HG03103 (cell line): ENCODE data around the gene DUSP1.
A peak's percentile ranks its signal among the peaks of the same experiment; 100 is the strongest.

Source experiments
- ATAC-seq: cut with Tn5 transposase; IDR thresholded peaks from one replicate; pipeline ENCODE4 v1.9.1; 2021; ENCODE audit warnings: low read depth; ENCODE audit not compliant: unreplicated experiment

The DUSP1 gene

GRCh38 chr5:172765766-172766286 is 5.2 kb downstream of the DUSP1 start:
- no peak for ATAC-seq

DNA sequence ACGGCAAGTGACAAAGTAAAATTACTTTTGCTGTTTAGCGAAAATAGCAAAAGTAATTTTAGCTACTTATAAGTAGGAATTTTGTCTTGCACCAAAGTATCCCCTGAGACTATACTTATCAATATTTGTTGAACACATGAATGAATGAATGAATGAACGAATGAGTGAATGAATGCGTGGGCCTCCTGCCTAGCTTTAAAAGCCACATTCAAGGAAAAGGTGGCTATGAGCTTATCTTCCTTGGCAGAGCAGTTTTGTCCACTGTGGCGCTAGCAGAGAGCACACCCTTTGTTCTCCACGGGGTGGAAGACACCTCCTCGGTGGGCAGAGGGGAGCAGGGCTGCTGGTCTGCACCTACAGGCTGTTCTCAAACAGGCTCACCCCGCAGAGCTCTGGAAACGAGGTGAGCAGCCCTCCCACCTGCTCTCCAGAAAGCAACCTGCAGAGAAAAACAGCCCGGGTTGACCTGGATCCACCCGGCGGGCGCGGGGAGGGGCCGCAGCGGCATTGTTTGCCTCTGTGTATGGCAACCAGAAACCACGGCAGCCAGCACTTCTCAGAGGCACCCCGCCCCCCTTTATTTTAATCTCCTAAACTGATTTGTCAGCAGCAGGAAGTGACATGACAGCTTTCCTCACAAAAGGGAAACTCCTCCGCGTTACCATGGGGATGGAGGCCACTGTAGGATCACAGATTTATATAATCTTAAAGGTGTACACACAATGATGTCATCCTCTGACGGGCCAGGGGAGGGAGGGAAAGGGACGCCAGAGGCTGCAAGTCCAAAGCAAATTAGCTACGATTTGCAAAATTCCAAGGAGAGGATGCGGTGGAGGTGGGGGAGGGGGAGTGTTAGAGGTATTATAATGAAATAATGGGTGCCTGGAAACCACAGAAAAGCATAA is 5.9 kb downstream of the DUSP1 start:
- peak; percentile 88 for ATAC-seq

DNA sequence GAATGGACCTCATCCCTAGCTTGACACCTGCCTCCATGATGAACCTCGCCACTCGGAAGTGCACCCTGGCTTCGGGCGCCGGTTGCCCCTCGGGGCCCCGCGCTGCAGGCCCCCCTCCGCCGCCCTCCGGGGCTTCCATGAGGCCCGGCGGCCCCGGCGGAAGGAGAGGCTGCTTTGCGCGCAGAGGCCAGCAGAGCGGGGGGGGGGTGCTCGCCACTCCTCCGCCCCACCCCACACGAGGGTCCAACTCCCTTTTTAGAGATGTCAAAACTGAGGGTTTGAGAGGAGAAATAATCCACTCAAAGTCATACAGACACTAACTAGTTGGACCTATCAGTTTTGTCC is 7.9 kb downstream of the DUSP1 start:
- ATAC-seq = no peak

GRCh38 chr5:172762214-172763119 is 8.5 kb downstream of the DUSP1 start:
- ATAC-seq = no peak

- no peak for ATAC-seq
Measured at GRCh38 chr5:172760959-172761358, 10.0 kb downstream of the DUSP1 start.

GRCh38 chr5:172760136-172760535 is 10.9 kb downstream of the DUSP1 start:
- ATAC-seq = no peak

GRCh38 chr5:172758834-172759149 is 12.2 kb downstream of the DUSP1 start:
- no peak for ATAC-seq

GRCh38 chr5:172758077-172758833 is 12.7 kb downstream of the DUSP1 start:
- ATAC-seq = no peak

DNA sequence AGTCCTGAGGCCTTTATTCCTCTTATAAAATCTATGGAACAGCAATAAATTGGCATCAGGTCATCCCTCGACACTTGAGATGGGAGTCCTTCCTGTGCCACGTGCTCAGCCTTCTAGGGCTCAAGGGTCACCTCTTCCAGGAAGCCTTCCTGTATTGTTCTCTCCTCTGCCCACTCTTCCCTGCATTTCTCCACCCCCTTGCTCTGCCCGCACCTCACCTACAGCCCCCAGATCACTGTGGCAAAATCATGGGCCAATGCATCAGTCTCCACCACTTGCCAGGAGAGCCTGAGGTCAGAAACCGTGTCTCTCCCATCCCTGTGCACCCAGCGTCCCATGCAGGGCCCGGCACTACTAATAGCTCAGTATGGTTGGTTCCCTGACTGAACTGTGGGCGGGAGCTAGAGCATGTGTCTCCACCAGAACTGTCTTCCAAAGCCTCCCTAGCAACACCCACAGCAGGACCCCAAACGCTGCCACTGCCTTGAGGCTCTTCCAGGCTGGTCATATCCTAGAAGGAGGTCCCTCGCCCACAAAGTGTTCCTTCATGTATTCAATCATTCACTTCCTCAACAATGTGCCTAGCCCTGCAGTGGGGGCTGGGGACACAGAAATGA is 13.5 kb downstream of the DUSP1 start:
- no peak for ATAC-seq

- no peak for ATAC-seq
Measured at GRCh38 chr5:172756764-172757393, 14.1 kb downstream of the DUSP1 start.

GRCh38 chr5:172754596-172755356 is 16.2 kb downstream of the DUSP1 start:
- no peak for ATAC-seq

DNA sequence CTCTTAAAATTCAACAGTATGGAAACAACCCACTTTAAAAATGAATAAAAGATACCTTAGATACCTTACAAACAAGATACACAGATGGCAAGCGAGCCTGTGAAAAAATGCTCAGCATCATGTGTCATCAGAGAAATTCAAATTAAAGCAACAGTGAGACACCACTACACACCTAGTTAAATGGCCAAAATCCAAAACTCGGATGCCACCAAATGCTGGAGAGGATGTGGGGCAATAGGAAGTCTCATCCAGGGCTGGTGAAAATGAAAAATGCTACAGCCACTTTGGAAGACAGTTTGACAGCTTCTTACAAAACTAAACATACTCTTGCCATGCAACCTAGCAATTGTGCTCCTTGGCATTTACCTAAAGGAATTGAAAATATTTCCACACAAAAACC is 17.9 kb downstream of the DUSP1 start:
- no peak for ATAC-seq

- no peak for ATAC-seq
Measured at GRCh38 chr5:172751761-172752510, 19.1 kb downstream of the DUSP1 start.

DNA sequence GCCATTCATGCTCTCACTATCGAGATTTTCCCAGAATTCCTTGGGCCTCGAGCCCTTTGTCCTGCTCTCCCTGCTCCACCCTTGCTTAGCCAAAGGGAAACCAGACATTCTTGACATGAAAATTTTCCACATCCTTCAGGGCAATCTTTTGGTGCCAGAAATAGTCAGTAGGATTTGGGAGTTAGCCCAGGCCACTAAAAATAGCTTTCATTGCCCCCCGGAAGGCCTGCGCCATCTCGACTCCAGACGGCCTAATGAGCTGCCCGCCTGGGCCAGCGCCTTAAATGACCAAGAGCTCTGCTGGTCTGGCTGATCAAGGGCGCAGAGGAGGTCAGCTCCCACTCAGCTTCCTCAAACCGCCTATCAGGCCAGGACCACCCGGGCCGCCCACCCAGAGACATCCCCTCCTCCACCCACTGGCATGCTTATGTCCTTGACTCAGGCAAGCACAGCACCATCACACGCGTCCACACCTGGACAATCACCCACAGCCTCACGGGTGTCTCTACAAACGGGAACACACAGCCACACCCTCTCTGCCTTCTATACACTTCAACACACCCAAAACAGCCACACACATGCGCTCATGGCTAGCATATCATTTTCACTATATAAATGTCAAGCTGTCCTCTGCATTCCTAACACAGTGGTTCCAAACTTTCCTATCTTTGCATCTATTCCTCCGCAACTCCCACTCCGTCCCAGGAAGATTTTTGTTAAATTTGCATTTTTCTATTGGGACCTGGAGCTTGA is 20.9 kb downstream of the DUSP1 start:
- ATAC-seq = no peak

DNA sequence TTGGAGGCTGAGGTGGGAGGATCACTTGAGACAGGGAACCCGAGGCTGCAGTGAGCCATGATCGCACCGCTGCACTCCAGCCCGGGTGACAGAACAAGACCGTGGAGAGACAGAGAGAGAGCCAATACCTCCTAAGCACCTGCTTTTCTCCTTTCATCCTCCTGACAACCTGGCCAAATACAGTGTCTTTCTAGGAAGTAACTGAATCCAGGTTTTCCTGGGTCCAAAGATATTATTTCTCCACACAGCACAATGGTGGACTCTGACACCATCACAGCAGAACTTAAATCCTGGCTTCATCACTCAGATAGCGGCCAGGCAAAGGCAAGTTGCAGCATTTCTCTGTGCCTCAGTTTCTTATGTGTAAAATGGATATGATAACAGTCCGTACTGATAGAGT is 21.9 kb downstream of the DUSP1 start:
- no peak for ATAC-seq

- no peak for ATAC-seq
Measured at GRCh38 chr5:172748341-172748843, 22.6 kb downstream of the DUSP1 start.

GRCh38 chr5:172747471-172747870 is 23.5 kb downstream of the DUSP1 start:
- no peak for ATAC-seq

GRCh38 chr5:172746725-172747124 is 24.3 kb downstream of the DUSP1 start:
- no peak for ATAC-seq
